ENCODE data around the gene GALNT6. TPM values are rescaled to one million over a fixed set of nuclear protein-coding genes. Genes with fewer than 3 reads are reported as not detected.

The GALNT6 gene
- total RNA-seq, 1 donor from 2014 or later: not detected

DNA sequence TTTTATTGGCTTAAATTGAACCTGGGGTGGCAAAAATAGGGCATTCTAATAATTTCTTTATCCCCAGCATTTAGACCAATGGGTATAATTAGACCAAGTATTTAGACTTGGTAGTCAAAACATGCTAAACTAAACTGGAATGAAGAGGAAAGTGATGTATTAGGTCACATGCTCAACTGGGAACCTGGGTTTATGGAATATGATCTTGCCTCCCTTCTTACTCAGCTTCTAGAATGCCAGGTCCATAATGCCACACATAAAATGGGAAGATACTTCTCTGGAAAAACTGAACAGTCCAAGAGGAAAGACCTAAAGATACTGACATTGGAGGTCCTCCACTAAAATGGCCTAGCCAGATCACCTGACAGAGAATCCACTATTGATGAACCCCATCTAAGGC lies 61.0 kb downstream of the GALNT6 start:
- Histone ChIP-seq H3K4me1 (peaks cover 18% of the 10 kb centered on the region), H3K36me3 (no peaks in the 10 kb centered on the region), H2AFZ (replicated peaks) (no peak overlapping the region), H3K27ac (no peak overlapping the region), H3F3A (ENCODE audit: low read depth) (peaks cover 18% of the 10 kb centered on the region), H3K4me3 (no peak overlapping the region), H4K20me1 (ENCODE audit: low read depth) (no peaks in the 10 kb centered on the region), H3K9me3 (ENCODE audit: low read depth) (no peaks in the 10 kb centered on the region), H3K4me2 (no peak overlapping the region), H3K9ac (no peak overlapping the region), H3K27me3 (no peaks in the 10 kb centered on the region), H3K79me2 (ENCODE audit: low read depth) (no peaks in the 10 kb centered on the region)
- DNase-seq (ENCODE audit: low spot score): no peak
- TF ChIP-seq EZH2phosphoT487 (IDR thresholded peaks at IDR 0.05) (no peak), EZH2 (IDR thresholded peaks at IDR 0.05) (no peak)
- TF ChIP-seq, protein P1, sequence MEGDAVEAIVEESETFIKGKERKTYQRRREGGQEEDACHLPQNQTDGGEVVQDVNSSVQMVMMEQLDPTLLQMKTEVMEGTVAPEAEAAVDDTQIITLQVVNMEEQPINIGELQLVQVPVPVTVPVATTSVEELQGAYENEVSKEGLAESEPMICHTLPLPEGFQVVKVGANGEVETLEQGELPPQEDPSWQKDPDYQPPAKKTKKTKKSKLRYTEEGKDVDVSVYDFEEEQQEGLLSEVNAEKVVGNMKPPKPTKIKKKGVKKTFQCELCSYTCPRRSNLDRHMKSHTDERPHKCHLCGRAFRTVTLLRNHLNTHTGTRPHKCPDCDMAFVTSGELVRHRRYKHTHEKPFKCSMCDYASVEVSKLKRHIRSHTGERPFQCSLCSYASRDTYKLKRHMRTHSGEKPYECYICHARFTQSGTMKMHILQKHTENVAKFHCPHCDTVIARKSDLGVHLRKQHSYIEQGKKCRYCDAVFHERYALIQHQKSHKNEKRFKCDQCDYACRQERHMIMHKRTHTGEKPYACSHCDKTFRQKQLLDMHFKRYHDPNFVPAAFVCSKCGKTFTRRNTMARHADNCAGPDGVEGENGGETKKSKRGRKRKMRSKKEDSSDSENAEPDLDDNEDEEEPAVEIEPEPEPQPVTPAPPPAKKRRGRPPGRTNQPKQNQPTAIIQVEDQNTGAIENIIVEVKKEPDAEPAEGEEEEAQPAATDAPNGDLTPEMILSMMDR (IDR thresholded peaks at IDR 0.05): no peak
- Mint-ChIP-seq H3K27me3 (ENCODE audit: insufficient read depth, low read depth) (peaks cover 2% of the 10 kb centered on the region), H3K4me3 (no peak overlapping the region), H3K36me3 (no peaks in the 10 kb centered on the region), H3K9me3 (peaks cover 2% of the 10 kb centered on the region), H3K4me1 (peaks cover 14% of the 10 kb centered on the region), H3K27ac (no peak overlapping the region)

DNA sequence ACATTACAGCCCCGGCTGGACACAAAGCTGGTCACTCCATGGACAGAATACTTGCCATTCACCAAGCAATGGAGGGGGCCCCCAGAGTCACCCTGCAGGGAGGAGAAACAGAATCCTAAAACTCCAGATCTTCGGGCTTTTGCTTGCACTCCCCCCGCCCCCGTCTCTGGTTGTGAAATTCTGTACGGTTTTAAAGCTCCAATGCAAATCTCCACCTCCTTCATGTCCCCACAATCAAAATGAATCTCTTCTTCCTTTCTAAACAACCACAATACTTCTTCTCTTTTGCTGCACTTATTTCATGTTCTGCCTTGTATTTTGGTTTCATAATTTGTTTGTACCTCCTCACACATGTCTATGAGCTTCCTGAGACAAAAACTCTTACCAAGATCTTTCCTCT lies 61.5 kb downstream of the GALNT6 start:
- no peak overlapping the region for H3K4me2 ChIP-seq
- TF ChIP-seq EZH2 (IDR thresholded peaks at IDR 0.05) (no peak), EZH2phosphoT487 (IDR thresholded peaks at IDR 0.05) (no peak)
- TF ChIP-seq, protein P1 (IDR thresholded peaks at IDR 0.05): no peak
- peaks cover 2% of the 10 kb centered on the region for H3K9me3 Mint-ChIP-seq
- H3K4me3 Mint-ChIP-seq: no peak overlapping the region
- H3K27me3 Mint-ChIP-seq (ENCODE audit: insufficient read depth, low read depth): peaks cover 2% of the 10 kb centered on the region
- no peaks in the 10 kb centered on the region for H3K9me3 ChIP-seq (ENCODE audit: low read depth)
- H3K4me3 ChIP-seq: no peak overlapping the region
- H3F3A ChIP-seq (ENCODE audit: low read depth): peaks cover 18% of the 10 kb centered on the region
- no peak for DNase-seq (ENCODE audit: low spot score)
- no peak overlapping the region for H3K27ac Mint-ChIP-seq
- H3K4me1 ChIP-seq: peaks cover 18% of the 10 kb centered on the region
- no peaks in the 10 kb centered on the region for H3K36me3 ChIP-seq
- H2AFZ ChIP-seq (replicated peaks): peak overlapping the region; percentile 81
- H3K36me3 Mint-ChIP-seq: no peaks in the 10 kb centered on the region
- no peaks in the 10 kb centered on the region for H3K79me2 ChIP-seq (ENCODE audit: low read depth)
- H3K9ac ChIP-seq: no peak overlapping the region
- H3K27ac ChIP-seq: no peak overlapping the region
- H3K4me1 Mint-ChIP-seq: peaks cover 14% of the 10 kb centered on the region
- no peaks in the 10 kb centered on the region for H3K27me3 ChIP-seq
- no peaks in the 10 kb centered on the region for H4K20me1 ChIP-seq (ENCODE audit: low read depth)

DNA sequence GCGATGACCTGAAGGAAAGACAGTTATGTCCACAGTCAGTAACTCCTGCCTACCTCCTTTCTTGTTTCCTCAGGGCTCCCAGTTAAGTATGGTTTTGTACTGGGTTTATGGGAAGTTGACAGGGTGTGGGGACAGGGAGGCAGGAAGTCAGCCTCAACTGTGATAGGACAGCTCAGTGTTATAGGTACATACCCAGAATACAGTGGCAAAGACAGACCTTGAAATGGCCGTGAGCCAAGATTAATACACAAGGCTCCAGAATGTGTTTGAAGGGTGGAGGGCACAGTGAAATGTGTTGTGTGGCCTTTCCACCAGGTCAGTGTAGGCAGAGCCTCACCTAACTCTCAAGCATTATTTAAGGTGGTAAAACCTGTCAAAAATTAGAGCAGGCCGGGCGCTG lies 62.6 kb downstream of the GALNT6 start:
- no peaks in the 10 kb centered on the region for H3K27me3 ChIP-seq
- H3K9me3 Mint-ChIP-seq: peaks cover 1% of the 10 kb centered on the region
- H3K4me1 ChIP-seq: peaks cover 11% of the 10 kb centered on the region
- no peak overlapping the region for H3K4me2 ChIP-seq
- TF ChIP-seq, protein P1 (IDR thresholded peaks at IDR 0.05): no peak
- TF ChIP-seq EZH2 (IDR thresholded peaks at IDR 0.05) (no peak), EZH2phosphoT487 (IDR thresholded peaks at IDR 0.05) (no peak)
- DNase-seq (ENCODE audit: low spot score): no peak
- no peak overlapping the region for H3K9ac ChIP-seq
- H3K4me3 Mint-ChIP-seq: no peak overlapping the region
- H3K79me2 ChIP-seq (ENCODE audit: low read depth): no peaks in the 10 kb centered on the region
- peaks cover 11% of the 10 kb centered on the region for H3F3A ChIP-seq (ENCODE audit: low read depth)
- H3K27me3 Mint-ChIP-seq (ENCODE audit: insufficient read depth, low read depth): peaks cover 4% of the 10 kb centered on the region
- H3K27ac Mint-ChIP-seq: no peak overlapping the region
- H3K9me3 ChIP-seq (ENCODE audit: low read depth): no peaks in the 10 kb centered on the region
- no peaks in the 10 kb centered on the region for H4K20me1 ChIP-seq (ENCODE audit: low read depth)
- no peak overlapping the region for H3K4me3 ChIP-seq
- peaks cover 9% of the 10 kb centered on the region for H3K4me1 Mint-ChIP-seq
- H3K27ac ChIP-seq: no peak overlapping the region
- H3K36me3 Mint-ChIP-seq: no peaks in the 10 kb centered on the region
- H3K36me3 ChIP-seq: no peaks in the 10 kb centered on the region
- no peak overlapping the region for H2AFZ ChIP-seq (replicated peaks)
